Skeletal muscle satellite cell (primary cell): ENCODE data around the gene CDKN2A.
A peak's percentile ranks its signal among the peaks of the same experiment; 100 is the strongest.

Experiments used
- H3K27me3 ChIP-seq: 2 replicates; pipeline ENCODE4 v1.7.0; 2013; ENCODE audit warnings: low read length; ENCODE audit not compliant: control insufficient read depth, insufficient read depth
- H3K36me3 ChIP-seq: 2 replicates; pipeline ENCODE4 v1.7.0; 2013; ENCODE audit warnings: mild to moderate bottlenecking, control low read depth, low read length; ENCODE audit not compliant: insufficient read depth
- H3K4me1 ChIP-seq: 2 replicates; pipeline ENCODE4 v1.7.0; 2013; ENCODE audit warnings: low read length; ENCODE audit not compliant: control insufficient read depth, insufficient read depth
- H3K4me2 ChIP-seq: 2 replicates; pipeline ENCODE4 v1.7.0; 2013; ENCODE audit warnings: mild to moderate bottlenecking, low read length
- H3K4me3 ChIP-seq: 2 replicates; pipeline ENCODE4 v1.7.0; 2013; ENCODE audit warnings: low read length
- H3K9ac ChIP-seq: 2 replicates; pipeline ENCODE4 v1.7.0; 2013; ENCODE audit warnings: mild to moderate bottlenecking, low read depth, low read length, moderate library complexity
- H3K9me3 ChIP-seq: replicated peaks from 2 replicates; pipeline ENCODE4 v1.7.0; 2013; ENCODE audit warnings: mild to moderate bottlenecking, control low read depth, low read length

CDKN2A gene

GRCh38 chr9:21991072-21991959 is 2.9 kb downstream of the CDKN2A start:
- Histone ChIP-seq H3K4me1 (peaks cover 41% of the 10 kb centered on the region), H3K9me3 (no peaks in the 10 kb centered on the region), H3K4me3 (no peak overlapping the region), H3K4me2 (no peak overlapping the region), H3K36me3 (peaks cover 2% of the 10 kb centered on the region), H3K9ac (no peak overlapping the region), H3K27me3 (no peaks in the 10 kb centered on the region)

DNA sequence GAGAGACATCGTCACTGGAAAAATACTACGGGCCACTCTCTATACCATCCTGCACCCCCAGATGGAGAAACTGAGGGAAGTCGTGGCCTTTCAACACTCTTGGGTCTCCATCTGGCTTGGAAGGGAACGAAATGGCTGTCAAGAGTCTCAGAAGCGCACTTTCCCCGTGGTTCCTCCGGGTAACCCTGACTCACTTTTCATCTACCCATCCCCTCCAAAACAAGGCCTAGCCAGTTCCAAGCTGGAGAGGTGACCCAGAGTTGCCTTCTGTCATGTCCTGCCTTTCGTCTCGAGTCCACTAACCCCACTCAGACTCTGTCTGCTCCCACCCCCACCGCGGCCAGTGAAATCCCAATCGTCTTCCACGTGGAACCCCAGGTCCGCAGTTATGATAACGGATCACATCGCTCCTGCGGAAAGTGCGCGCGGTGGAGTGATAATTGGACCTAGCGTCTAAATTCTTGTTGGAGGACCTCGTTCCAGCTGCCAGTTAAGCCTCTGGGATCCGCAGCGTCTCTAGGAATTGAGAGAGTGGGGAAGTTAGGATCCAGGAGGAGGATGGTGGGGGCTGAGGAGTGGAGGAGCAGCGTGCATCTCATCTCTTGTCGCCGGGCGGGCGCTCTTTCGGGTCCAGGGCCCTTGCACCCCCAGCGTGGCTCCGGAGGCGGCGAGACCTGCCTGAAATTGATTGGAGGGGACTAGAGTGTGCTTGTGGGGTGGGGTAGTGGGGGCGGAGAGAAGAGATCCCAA is 4.6 kb downstream of the CDKN2A start:
- Histone ChIP-seq H3K36me3 (peaks cover 2% of the 10 kb centered on the region), H3K9ac (no peak overlapping the region), H3K4me1 (peaks cover 36% of the 10 kb centered on the region), H3K4me2 (peak overlapping the region; percentile 39), H3K4me3 (no peak overlapping the region), H3K9me3 (no peaks in the 10 kb centered on the region), H3K27me3 (no peaks in the 10 kb centered on the region)

- Histone ChIP-seq H3K4me1 (peaks cover 29% of the 10 kb centered on the region), H3K36me3 (peaks cover 2% of the 10 kb centered on the region), H3K4me2 (peak overlapping the region; percentile 74), H3K9ac (peak overlapping the region; percentile 75), H3K27me3 (no peaks in the 10 kb centered on the region), H3K9me3 (no peaks in the 10 kb centered on the region), H3K4me3 (no peak overlapping the region)
Observed at GRCh38 chr9:21988056-21988990, 5.9 kb downstream of the CDKN2A start.

DNA sequence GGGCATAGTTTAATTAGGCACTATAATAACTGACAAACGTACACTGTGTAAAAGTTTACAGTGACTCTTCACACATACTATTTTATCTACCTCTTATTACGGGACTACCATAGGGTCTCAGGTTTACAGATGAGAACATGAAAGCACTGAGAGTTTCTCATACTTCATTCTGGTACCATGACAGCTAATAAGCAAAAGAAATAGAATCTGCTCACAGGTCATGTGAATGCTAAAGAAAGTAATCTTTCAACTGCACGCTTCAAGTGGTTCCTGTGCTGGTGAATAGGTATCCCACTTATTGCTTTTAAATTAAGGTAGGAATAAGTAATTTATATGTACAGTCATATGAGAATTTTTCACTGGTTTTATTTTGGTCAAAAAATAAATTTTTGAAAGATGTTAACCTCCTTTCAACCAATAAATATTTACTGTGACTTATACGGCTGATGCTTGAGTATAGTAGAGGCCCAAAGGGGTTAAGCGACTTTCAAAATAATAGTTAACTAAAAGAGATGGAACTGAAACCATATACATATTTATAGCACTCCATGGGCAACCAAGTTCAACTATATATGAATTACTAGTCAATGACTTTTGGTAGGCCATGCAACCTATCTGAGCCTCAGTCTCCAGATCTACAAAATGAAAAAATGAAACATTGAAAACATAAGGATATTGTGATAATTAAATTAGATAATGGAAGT is 8.1 kb downstream of the CDKN2A start:
- H3K4me2 ChIP-seq = no peak overlapping the region
- H3K4me1 ChIP-seq = peaks cover 19% of the 10 kb centered on the region
- no peaks in the 10 kb centered on the region for H3K27me3 ChIP-seq
- peaks cover 2% of the 10 kb centered on the region for H3K36me3 ChIP-seq
- H3K4me3 ChIP-seq = no peak overlapping the region
- no peaks in the 10 kb centered on the region for H3K9me3 ChIP-seq
- H3K9ac ChIP-seq = no peak overlapping the region

GRCh38 chr9:21984101-21984500 is 10.1 kb downstream of the CDKN2A start:
- no peak overlapping the region for H3K4me2 ChIP-seq
- no peaks in the 10 kb centered on the region for H3K9me3 ChIP-seq
- H3K4me3 ChIP-seq = no peak overlapping the region
- no peak overlapping the region for H3K9ac ChIP-seq
- H3K27me3 ChIP-seq = no peaks in the 10 kb centered on the region
- H3K4me1 ChIP-seq = peaks cover 19% of the 10 kb centered on the region
- H3K36me3 ChIP-seq = no peaks in the 10 kb centered on the region

- H3K9me3 ChIP-seq = no peaks in the 10 kb centered on the region
- no peak overlapping the region for H3K9ac ChIP-seq
- H3K4me2 ChIP-seq = no peak overlapping the region
- H3K4me1 ChIP-seq = peaks cover 19% of the 10 kb centered on the region
- H3K4me3 ChIP-seq = no peak overlapping the region
- no peaks in the 10 kb centered on the region for H3K36me3 ChIP-seq
- no peaks in the 10 kb centered on the region for H3K27me3 ChIP-seq
Observed at GRCh38 chr9:21983561-21983935, 10.6 kb downstream of the CDKN2A start.

GRCh38 chr9:21982861-21983560 is 11.2 kb downstream of the CDKN2A start:
- Histone ChIP-seq H3K9ac (no peak overlapping the region), H3K4me3 (no peak overlapping the region), H3K9me3 (no peaks in the 10 kb centered on the region), H3K36me3 (no peaks in the 10 kb centered on the region), H3K27me3 (no peaks in the 10 kb centered on the region), H3K4me2 (no peak overlapping the region), H3K4me1 (peaks cover 14% of the 10 kb centered on the region)

DNA sequence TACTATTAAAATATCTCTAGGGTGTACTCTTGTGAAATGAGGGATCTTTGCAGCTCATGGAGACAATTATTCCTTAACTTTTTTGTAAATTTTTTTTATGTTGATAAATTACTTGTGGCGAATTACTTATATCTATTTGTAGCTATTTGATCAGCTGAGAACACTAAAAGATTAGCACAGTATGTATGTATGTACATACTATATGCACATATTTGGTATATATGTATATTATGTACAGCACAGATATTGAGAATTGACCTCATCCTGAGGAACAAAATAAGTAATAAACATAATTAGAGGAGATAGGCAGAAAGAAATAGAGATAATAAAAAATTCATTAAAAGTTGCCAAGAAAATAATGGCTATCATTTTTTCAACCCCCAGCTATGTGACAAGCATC is 11.8 kb downstream of the CDKN2A start:
- no peaks in the 10 kb centered on the region for H3K36me3 ChIP-seq
- H3K4me3 ChIP-seq = no peak overlapping the region
- no peaks in the 10 kb centered on the region for H3K27me3 ChIP-seq
- no peak overlapping the region for H3K9ac ChIP-seq
- H3K4me2 ChIP-seq = no peak overlapping the region
- H3K9me3 ChIP-seq = no peaks in the 10 kb centered on the region
- H3K4me1 ChIP-seq = peaks cover 8% of the 10 kb centered on the region

DNA sequence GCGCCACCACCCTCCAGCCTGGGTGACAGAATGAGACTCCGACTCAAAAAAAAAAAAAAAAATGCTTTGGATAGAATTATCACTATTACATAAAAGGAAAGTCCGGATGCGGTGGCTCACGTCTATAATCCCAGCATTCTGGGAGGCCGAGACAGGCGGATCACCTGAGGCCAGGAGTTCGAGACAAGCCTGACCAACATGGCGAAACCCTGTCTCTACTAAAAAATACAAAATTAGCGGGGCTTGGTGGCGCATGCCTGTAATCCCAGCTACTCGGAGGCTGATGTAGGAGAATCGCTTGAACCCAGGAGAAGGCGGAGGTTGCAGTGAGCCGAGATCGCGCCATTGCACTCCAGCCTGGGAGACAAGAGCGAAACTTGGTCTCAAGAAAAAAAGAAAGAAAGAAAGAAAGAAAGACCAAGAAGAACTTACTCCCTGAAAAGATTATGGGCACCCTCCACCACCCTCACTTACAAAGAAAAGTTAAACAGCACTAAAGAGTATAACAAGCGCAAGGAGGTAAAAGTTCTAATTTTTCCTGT is 17.8 kb downstream of the CDKN2A start:
- Histone ChIP-seq H3K9me3 (no peaks in the 10 kb centered on the region), H3K4me3 (no peak overlapping the region), H3K4me1 (peaks cover 19% of the 10 kb centered on the region), H3K9ac (no peak overlapping the region), H3K27me3 (peaks cover 27% of the 10 kb centered on the region), H3K36me3 (no peaks in the 10 kb centered on the region), H3K4me2 (peak overlapping the region; percentile 90)

DNA sequence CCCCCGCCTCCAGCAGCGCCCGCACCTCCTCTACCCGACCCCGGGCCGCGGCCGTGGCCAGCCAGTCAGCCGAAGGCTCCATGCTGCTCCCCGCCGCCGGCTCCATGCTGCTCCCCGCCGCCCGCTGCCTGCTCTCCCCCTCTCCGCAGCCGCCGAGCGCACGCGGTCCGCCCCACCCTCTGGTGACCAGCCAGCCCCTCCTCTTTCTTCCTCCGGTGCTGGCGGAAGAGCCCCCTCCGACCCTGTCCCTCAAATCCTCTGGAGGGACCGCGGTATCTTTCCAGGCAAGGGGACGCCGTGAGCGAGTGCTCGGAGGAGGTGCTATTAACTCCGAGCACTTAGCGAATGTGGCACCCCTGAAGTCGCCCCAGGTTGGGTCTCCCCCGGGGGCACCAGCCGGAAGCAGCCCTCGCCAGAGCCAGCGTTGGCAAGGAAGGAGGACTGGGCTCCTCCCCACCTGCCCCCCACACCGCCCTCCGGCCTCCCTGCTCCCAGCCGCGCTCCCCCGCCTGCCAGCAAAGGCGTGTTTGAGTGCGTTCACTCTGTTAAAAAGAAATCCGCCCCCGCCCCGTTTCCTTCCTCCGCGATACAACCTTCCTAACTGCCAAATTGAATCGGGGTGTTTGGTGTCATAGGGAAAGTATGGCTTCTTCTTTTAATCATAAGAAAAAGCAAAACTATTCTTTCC is 19.3 kb downstream of the CDKN2A start:
- H3K36me3 ChIP-seq = peaks cover 8% of the 10 kb centered on the region
- H3K4me1 ChIP-seq = peaks cover 24% of the 10 kb centered on the region
- peak overlapping the region; percentile 90 for H3K4me2 ChIP-seq
- H3K9ac ChIP-seq = peak overlapping the region; percentile 80
- no peaks in the 10 kb centered on the region for H3K9me3 ChIP-seq
- H3K4me3 ChIP-seq = peak overlapping the region; percentile 91
- peaks cover 36% of the 10 kb centered on the region for H3K27me3 ChIP-seq
